Astrocyte of the spinal cord (primary cell): ENCODE data around the gene MLPH.
A peak's percentile ranks its signal among the peaks of the same experiment; 100 is the strongest.

ENCODE experiments used
- DNase-seq: peaks from one replicate; pipeline ENCODE4 v3.0.0; 2011; ENCODE audit warnings: low read depth, low spot score
- H3K4me3 ChIP-seq: 2 replicates; pipeline ENCODE4 v1.5.1; 2011; ENCODE audit warnings: low read depth, mild to moderate bottlenecking, low read length, moderate library complexity
- in situ Hi-C: cut with HindIII; loops from 2 replicates; pipeline ENCODE4 v1.10.0; 2017; ENCODE audit warnings: low sequenced_read_pairs
- TF ChIP-seq, protein P1 (sequence below): IDR thresholded peaks from 2 replicates; pipeline ENCODE4 v1.5.1; 2012; ENCODE audit warnings: low read depth, mild to moderate bottlenecking, low read length, inconsistent platforms

MLPH gene

DNA sequence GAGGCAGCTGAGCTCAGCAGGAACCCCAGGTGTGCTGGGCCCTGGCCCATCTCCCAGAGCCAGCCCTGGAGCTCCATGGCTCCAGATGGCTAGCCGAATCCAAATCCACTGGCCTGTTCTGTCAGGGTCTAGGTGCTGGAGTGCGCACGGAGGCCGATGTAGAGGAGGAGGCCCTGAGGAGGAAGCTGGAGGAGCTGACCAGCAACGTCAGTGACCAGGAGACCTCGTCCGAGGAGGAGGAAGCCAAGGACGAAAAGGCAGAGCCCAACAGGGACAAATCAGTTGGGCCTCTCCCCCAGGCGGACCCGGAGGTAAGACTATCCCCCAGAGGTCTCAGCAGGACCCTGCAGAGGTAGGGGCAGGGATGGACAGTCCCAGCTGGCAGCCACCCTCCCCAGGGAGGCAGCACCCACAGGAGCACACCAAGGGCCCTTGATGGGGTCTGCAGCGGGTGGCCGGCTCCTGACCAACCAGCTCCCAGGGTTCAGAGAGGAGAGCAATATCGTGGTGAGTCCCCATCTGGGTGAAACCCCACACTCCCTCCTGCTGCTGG is 53.2 kb downstream of the MLPH start:
- DNase-seq = no peak
- in situ Hi-C loops = no loop called here
- no peak overlapping the region for H3K4me3 ChIP-seq
- TF ChIP-seq, protein P1, sequence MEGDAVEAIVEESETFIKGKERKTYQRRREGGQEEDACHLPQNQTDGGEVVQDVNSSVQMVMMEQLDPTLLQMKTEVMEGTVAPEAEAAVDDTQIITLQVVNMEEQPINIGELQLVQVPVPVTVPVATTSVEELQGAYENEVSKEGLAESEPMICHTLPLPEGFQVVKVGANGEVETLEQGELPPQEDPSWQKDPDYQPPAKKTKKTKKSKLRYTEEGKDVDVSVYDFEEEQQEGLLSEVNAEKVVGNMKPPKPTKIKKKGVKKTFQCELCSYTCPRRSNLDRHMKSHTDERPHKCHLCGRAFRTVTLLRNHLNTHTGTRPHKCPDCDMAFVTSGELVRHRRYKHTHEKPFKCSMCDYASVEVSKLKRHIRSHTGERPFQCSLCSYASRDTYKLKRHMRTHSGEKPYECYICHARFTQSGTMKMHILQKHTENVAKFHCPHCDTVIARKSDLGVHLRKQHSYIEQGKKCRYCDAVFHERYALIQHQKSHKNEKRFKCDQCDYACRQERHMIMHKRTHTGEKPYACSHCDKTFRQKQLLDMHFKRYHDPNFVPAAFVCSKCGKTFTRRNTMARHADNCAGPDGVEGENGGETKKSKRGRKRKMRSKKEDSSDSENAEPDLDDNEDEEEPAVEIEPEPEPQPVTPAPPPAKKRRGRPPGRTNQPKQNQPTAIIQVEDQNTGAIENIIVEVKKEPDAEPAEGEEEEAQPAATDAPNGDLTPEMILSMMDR = no peak

DNA sequence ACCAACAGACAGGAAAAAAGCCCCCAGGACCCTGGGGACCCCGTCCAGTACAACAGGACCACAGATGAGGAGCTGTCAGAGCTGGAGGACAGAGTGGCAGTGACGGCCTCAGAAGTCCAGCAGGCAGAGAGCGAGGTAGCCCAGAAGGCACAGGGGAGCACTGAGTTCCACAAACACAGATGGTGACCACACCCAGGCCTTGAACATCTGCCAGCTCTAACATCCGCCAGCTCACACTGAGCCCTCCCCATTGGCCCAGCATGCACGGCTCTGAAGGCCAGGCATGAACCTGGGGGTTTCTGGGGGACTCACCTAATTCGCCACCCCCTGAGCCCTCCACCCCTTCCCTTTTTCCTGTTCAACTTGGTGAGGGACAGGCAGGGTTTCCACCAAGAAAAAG is 53.8 kb downstream of the MLPH start:
- in situ Hi-C loops = no loop called here
- peak; percentile 54 for DNase-seq
- no peak overlapping the region for H3K4me3 ChIP-seq
- TF ChIP-seq, protein P1 = no peak

DNA sequence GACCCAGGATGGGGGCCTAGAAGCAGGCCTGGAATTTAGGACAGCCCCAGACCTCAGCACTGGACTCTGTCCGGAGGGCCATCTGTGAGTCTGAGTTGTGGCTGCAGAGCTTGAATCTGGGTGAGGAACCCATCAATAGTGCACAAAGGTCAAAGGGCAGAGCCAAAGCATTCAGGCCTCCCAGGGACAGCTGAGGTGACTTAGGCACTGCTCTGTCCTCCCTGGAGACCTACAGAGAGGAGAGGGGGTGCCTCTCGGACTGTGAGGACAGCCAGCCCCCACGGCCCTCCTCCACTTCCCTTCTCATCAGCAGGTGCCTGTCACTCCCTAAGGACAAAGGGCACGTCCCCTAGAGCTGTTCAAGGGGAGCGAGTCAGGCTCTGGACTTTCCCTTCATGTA is 54.2 kb downstream of the MLPH start:
- TF ChIP-seq, protein P1 = no peak
- DNase-seq = no peak
- in situ Hi-C loops = no loop called here
- no peak overlapping the region for H3K4me3 ChIP-seq

DNA sequence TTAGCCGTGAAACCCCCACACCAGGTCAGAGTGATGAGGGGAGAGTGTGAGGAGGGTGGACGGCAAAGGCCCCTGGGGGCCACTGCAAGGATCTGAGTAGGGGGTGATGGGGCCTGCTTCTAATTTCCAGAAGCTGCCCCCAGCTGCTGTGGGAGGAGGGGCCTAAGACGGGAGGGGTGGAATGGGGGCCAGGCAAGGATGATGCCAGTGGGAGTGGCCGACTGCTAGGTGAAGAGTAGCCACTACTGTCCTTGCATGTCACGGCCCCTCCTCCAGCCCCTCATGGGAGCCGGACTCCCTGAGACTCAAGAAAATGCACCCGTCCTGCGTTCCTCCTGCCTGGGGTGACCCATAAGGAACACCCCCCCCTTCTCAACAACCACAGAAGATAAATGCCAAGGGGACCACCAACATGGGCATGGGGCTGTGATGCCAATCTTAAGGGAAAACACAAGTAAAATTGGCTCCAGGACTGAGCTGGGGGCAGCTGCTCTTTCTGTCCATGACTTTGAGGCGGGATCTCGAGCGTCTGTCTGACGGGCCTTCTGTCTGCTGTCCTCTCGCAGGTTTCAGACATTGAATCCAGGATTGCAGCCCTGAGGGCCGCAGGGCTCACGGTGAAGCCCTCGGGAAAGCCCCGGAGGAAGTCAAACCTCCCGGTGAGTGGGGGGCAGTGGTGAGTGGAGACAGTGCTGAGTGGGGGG is 55.1 kb downstream of the MLPH start:
- TF ChIP-seq, protein P1 = no peak
- no peak for DNase-seq
- no peak overlapping the region for H3K4me3 ChIP-seq
- in situ Hi-C loops = no loop called here

DNA sequence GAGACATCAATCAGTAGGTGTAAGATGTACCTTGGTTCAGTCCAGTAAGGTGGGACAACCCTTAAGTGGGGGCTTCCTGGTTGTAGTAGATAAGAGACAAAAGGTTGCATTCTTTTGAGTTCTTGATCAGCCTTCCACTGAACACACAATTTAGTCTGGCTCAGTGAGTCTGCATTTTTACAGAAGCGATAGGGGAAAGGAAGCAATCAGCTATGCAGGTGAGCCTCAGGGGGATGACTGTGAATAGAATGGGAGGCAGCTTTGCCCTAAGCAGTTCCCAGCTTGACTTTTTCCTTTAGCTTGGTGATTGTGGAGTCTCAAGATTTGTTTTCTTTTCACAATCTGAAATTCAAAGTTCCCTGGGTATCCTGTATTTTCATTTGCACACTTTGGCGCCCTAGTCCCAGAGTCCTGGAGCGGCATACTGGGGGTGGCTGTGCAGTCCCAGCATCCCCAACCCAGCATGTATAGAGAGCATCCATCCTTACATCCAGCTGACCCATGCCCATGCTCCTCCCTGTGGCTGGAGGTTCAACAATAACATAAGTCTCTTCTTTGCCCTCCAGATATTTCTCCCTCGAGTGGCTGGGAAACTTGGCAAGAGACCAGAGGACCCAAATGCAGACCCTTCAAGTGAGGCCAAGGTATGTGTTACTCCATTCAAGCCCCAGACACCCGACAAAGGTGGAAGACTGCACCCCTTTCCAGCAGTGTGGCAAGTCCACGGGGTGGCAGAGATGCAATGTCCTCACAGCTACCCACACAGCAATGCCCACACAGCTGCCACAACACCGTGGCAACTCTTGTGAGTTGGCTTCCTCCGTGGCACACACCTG is 59.2 kb downstream of the MLPH start:
- no peak for DNase-seq
- H3K4me3 ChIP-seq = no peak overlapping the region
- TF ChIP-seq, protein P1 = no peak
- in situ Hi-C loops = no loop called here

DNA sequence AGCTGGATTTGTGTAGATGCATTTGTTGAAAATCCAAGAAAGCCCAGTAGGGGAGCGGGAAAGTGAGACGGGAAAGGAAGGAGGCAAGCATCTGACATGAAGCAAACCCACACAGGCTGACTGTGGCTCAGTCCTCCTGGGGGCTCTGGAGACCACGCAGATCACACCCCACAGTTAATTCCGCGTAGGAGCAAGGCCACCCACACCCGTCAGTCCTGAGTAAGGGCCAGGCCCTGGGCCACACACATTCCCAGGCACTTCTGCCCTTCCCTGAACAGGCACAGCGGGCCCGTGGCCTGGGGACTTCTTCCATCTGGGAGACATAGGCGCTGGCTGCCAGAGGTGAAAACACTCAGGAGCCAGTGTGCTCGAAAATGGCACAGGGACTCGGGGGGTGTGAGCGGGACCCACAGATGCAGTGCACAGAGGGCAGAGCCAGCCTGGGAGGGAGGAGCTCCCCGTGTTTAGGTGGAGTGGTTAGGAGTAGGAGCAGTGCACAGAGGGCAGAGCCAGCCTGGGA is 59.9 kb downstream of the MLPH start:
- in situ Hi-C loops = no loop called here
- DNase-seq = no peak
- H3K4me3 ChIP-seq = no peak overlapping the region

More for the DNA sequence above, 59.9 kb downstream of the MLPH start:
- TF ChIP-seq, protein P1 = no peak
